Measurements from ENCODE around the gene CADPS. TPM values are rescaled to one million over a fixed set of nuclear protein-coding genes. Genes with fewer than 3 reads are reported as not detected.

CADPS gene
- total RNA-seq, 2 donors from 2014 or later, result 11.7 to 20.8 TPM

GRCh38 chr3:62373215-62373614, 502.0 kb downstream of the CADPS start, which contains the start of gene FEZF2:
TSS of gene FEZF2 (minus strand) at chr3:62373550. CDS start at chr3:62372868, 682 bp downstream.
- H3K27me3 Mint-ChIP-seq (ENCODE audit: insufficient read depth), result peaks cover 100% of the 10 kb centered on the region
- no peak within 1 kb of the TSS for H3K4me3 ChIP-seq (ENCODE audit: low read length)

GRCh38 chr3:62372621-62373041, 502.6 kb downstream of the CADPS start:
- peaks cover 38% of the 10 kb centered on the region for H3K4me1 Mint-ChIP-seq
- Histone ChIP-seq H3K4me3 (ENCODE audit: low read length) (no peak overlapping the region), H3K27me3 (ENCODE audit: control insufficient read depth, insufficient read depth, low read length, poor library complexity, severe bottlenecking) (peaks cover 100% of the 10 kb centered on the region), H3K4me1 (ENCODE audit: control insufficient read depth, insufficient read depth, low read length) (peaks cover 2% of the 10 kb centered on the region), H3K9ac (ENCODE audit: extremely low read depth, low read length, poor library complexity, severe bottlenecking) (no peak overlapping the region), H3K9me3 (ENCODE audit: control insufficient read depth, low read length) (no peaks in the 10 kb centered on the region), H3K36me3 (ENCODE audit: control insufficient read depth, insufficient read depth, low read length) (no peaks in the 10 kb centered on the region), H3K27ac (ENCODE audit: low read depth, low read length) (no peak overlapping the region)
- no peak overlapping the region for H3K27ac Mint-ChIP-seq
- DNase-seq, result peak; percentile 77
- no peaks in the 10 kb centered on the region for H3K9me3 Mint-ChIP-seq
- whole genome bisulfite sequencing, 2 experiments (ENCODE audit: insufficient coverage in 1 of 2, insufficient read length in 1 of 2), result 1 to 2% methylated on average over 16 to 30 of the region's 30 CpGs
- H3K36me3 Mint-ChIP-seq (ENCODE audit: low read depth), result no peaks in the 10 kb centered on the region
- TF ChIP-seq, protein P1, sequence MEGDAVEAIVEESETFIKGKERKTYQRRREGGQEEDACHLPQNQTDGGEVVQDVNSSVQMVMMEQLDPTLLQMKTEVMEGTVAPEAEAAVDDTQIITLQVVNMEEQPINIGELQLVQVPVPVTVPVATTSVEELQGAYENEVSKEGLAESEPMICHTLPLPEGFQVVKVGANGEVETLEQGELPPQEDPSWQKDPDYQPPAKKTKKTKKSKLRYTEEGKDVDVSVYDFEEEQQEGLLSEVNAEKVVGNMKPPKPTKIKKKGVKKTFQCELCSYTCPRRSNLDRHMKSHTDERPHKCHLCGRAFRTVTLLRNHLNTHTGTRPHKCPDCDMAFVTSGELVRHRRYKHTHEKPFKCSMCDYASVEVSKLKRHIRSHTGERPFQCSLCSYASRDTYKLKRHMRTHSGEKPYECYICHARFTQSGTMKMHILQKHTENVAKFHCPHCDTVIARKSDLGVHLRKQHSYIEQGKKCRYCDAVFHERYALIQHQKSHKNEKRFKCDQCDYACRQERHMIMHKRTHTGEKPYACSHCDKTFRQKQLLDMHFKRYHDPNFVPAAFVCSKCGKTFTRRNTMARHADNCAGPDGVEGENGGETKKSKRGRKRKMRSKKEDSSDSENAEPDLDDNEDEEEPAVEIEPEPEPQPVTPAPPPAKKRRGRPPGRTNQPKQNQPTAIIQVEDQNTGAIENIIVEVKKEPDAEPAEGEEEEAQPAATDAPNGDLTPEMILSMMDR (conservative IDR thresholded peaks at IDR 0.05), result no peak
- peaks cover 100% of the 10 kb centered on the region for H3K27me3 Mint-ChIP-seq (ENCODE audit: insufficient read depth)
- H3K4me3 Mint-ChIP-seq, result no peak overlapping the region

More at GRCh38 chr3:62373215-62373614, 502.0 kb downstream of the CADPS start, which contains the start of gene FEZF2:
- no peaks in the 10 kb centered on the region for H3K9me3 Mint-ChIP-seq
- H3K4me3 Mint-ChIP-seq, result peak within 1 kb of the TSS; percentile 9
- no peak within 1 kb of the TSS for H3K27ac Mint-ChIP-seq
- peaks cover 35% of the 10 kb centered on the region for H3K4me1 Mint-ChIP-seq
- TF ChIP-seq, protein P1 (conservative IDR thresholded peaks at IDR 0.05), result no peak
- peaks cover 100% of the 10 kb centered on the region for H3K27me3 ChIP-seq (ENCODE audit: control insufficient read depth, insufficient read depth, low read length, poor library complexity, severe bottlenecking)
- no peak within 1 kb of the TSS for H3K27ac ChIP-seq (ENCODE audit: low read depth, low read length)
- WGBS, 2 experiments (ENCODE audit: insufficient coverage in 1 of 2, insufficient read length in 1 of 2), result 0 to 1% methylated on average over 15 to 28 of the region's 28 CpGs
- peak; percentile 78 for DNase-seq
- no peak within 1 kb of the TSS for H3K9ac ChIP-seq (ENCODE audit: extremely low read depth, low read length, poor library complexity, severe bottlenecking)
- no peaks in the 10 kb centered on the region for H3K36me3 ChIP-seq (ENCODE audit: control insufficient read depth, insufficient read depth, low read length)
- H3K9me3 ChIP-seq (ENCODE audit: control insufficient read depth, low read length), result no peaks in the 10 kb centered on the region
- no peaks in the 10 kb centered on the region for H3K36me3 Mint-ChIP-seq (ENCODE audit: low read depth)
- peaks cover 2% of the 10 kb centered on the region for H3K4me1 ChIP-seq (ENCODE audit: control insufficient read depth, insufficient read depth, low read length)

DNA sequence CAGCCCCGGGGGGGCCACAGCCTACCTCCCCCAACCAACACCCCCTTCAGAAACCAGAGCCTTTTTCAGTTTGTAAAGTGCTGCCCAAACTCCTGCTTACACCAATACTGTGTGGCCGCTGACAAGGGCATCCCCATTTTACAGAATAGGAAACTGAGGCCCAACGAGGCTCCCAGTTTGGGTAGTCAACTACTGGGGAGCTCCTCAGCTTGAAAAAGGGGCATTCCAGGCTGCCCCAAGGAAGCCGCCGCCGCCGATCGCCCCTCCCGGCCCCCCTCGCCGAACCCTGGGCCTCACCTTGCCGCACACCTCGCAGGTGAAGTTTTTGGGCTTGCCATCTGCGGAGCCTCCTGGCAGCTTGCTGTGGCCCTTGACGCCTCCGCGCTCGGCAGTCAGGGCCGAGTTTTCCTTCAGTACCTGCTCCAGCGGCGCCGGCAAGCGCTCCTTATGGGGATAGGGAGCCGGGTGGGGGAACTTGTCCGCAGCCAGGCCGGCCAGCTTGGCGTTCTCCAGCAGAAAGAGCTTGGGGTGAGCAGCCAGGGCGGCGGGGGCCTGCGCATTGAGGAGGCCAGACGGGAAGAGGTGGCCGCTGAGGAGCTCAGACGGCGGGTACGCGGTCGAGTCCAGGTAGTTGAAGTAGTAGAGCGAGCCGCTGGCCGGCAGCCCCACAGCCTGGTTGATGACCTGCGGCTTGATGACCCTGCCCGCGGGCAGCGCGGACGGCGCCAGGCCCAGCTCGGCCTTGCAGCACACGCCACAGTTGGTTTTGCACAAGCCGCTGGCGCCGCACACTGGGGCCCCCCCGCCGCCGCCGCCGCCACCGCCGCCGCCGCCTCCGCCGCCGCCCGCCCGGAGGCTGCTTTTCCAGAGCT, 503.3 kb downstream of the CADPS start:
- Mint-ChIP-seq H3K36me3 (ENCODE audit: low read depth) (no peaks in the 10 kb centered on the region), H3K4me1 (peaks cover 42% of the 10 kb centered on the region), H3K9me3 (no peaks in the 10 kb centered on the region), H3K4me3 (peak overlapping the region; percentile 27), H3K27me3 (ENCODE audit: insufficient read depth) (peaks cover 100% of the 10 kb centered on the region), H3K27ac (no peak overlapping the region)
- peaks cover 6% of the 10 kb centered on the region for H3K4me1 ChIP-seq (ENCODE audit: control insufficient read depth, insufficient read depth, low read length)
- peaks cover 100% of the 10 kb centered on the region for H3K27me3 ChIP-seq (ENCODE audit: control insufficient read depth, insufficient read depth, low read length, poor library complexity, severe bottlenecking)
- TF ChIP-seq, protein P1 (conservative IDR thresholded peaks at IDR 0.05), result no peak
- H3K4me3 ChIP-seq (ENCODE audit: low read length), result no peak overlapping the region
- H3K36me3 ChIP-seq (ENCODE audit: control insufficient read depth, insufficient read depth, low read length), result no peaks in the 10 kb centered on the region
- DNase-seq, result peak; percentile 78
- H3K9ac ChIP-seq (ENCODE audit: extremely low read depth, low read length, poor library complexity, severe bottlenecking), result no peak overlapping the region
- H3K9me3 ChIP-seq (ENCODE audit: control insufficient read depth, low read length), result no peaks in the 10 kb centered on the region
- WGBS, 2 experiments (ENCODE audit: insufficient coverage in 1 of 2, insufficient read length in 1 of 2), result 2% methylated on average over 19 to 66 of the region's 66 CpGs
- no peak overlapping the region for H3K27ac ChIP-seq (ENCODE audit: low read depth, low read length)

Measured in endodermal cell (in vitro differentiated cells).